ENCODE measurements around the gene BRIP1.
"Not testable (repeated sequence)": the region's sequence is repeated elsewhere in the genome, so short reads cannot be mapped to it uniquely, and the experiment has no call there.

Gene BRIP1

GRCh38 chr17:61826866-61827265 lies 36.5 kb downstream of the BRIP1 start:
- DNase-seq: not testable (repeated sequence)

GRCh38 chr17:61826198-61826597 lies 37.1 kb downstream of the BRIP1 start:
- DNase-seq: not testable (repeated sequence)

DNA sequence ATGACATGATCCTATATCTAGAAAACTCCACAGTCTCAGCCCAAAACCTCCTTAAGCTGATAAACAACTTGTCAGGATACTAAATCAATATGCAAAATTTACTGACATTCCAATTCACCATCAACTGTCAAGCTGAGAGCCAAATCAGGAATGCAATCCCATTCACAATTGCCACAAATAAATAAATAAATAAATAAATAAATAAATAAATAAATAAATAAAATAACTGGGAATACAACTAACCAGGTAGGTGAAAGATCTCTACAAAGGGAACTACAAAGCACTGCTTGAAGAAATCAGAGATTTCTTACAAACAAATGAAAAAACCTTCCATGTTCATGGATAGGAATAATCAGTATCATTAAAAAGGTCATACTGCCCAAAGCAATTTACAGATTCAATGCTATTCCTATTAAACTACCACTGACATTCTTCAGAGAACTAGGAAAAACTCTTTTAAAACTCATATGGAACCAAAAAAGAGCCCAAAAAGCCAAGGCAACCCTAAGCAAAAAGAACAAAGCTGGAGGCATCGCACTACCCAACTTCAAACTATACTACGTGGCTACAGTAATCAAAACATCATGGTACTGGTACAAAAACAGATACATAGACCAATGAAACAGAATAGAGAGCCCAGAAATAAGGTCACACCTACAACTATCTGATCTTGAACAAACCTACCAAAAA lies 37.7 kb downstream of the BRIP1 start:
- no peak for DNase-seq

DNA sequence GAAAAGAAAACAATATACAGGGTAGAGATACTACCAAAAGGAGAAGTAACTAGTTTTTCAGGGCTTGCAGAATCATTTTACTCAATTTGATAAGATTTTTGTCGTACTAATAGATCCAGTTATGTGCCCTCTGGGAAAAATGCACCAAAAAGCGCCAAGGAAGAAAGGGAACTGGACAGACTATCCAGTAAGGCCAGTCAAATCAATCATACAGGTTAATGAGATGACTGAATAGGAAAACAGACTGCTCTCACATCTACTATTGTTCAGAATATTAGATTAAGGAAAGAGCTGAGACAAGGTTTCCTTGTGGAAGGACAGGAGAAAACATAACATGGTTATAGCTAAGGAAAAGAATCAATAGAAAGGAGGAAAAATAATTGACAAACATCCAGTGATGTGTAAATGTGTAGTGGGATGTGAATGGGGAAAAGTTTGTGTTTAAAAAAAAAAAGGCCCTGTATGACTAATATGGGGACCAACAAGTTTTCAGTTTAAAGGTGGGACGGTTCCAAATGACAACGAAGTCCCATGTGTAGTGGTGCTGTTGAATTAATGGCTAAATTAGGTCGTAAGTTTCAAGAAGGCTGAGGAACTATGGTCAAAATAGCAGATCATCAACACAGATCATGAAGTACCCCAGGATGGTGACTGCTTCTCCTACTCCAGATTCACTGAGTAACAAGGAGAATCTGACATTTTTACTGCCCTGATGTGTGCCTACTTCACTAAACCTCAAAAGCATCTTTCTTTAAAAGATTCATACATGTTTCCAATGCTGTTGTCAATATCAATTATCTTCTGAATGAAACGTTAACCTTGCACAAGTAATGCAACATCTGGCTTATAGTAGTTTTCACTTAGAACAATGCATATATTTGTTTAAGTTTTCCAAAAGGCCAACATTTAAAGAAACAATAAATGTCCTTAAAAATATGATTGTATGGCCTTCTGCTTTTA lies 40.7 kb downstream of the BRIP1 start:
- DNase-seq: no peak

DNA sequence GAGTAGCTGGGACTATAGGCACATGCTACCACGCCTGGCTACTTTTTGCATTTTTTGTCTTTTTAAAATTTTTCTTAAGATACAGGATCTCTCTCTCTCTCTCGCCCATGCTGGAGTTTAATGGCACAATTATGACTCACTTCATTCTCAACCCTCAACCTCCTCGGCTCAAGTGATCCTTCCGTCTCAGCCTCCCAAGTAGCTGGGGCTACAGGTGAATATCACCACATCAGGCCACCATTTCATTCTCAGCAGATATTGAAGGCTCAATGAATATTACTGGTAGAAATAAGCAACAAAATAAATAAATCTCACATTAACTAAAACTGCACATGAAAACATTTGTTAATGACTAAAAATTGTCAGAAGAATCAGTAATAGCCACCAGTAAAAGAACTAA lies 41.7 kb downstream of the BRIP1 start:
- DNase-seq: no peak

- DNase-seq: not testable (repeated sequence)
These were observed 44.1 kb downstream of the BRIP1 start for GRCh38 chr17:61819265-61819664.

DNA sequence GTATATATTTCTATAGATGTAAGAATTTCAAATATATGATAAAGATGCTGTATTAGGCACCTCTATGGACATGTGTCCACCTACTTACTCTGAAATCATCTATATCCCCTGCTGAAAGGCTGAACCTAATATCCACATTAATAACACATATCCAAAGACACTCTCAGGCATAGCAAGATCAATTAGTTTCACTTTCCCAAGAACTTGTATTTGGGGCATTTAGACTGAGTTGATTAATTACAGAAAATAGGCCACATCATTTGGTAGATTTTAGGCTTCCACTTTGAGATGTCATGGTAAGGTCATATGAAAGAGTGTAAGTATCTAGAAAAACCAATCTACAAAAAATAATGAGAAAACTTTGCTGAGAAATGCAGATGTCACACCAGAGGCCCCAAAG lies 45.1 kb downstream of the BRIP1 start:
- DNase-seq: no peak

DNA sequence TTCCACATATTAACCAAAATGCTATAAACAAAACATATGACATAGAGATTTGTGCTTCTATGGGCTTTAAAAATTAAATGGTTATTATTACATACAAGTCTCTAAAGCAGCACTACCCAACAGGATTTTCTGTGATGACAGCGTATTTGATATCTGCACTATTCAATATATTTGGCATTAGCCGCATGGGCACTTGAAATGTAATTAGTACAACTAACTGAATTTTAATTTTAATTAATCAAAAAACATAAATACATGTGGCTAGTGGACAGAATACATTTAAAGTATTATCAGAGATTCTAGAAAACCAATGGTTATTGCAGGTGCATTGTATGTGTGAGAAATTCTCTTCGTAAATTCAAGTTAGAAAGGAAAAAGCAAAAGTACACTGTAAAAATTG lies 45.9 kb downstream of the BRIP1 start:
- no peak for DNase-seq

DNA sequence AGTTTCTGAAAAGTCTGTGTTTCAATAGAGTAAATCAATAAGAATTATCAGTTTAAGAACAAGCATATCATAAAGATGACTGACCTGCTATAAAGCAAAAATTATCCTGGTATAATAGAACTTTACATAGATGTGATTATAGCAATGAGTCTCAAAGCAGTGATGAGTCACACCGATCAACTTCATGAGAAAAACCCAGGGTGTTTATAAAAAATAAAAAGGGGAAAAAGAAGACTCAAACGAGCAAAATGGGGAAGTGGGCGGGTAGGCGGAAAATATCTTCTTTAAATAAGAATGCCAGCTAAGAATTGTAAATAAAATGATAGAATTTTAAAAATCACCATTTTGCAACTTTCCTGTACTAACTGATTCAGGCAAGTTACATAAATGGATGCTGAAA lies 46.8 kb downstream of the BRIP1 start:
- no peak for DNase-seq

- DNase-seq: no peak
These were observed 47.3 kb downstream of the BRIP1 start for GRCh38 chr17:61815863-61816503.

- no peak for DNase-seq
These were observed 48.8 kb downstream of the BRIP1 start for GRCh38 chr17:61814485-61814884.

DNA sequence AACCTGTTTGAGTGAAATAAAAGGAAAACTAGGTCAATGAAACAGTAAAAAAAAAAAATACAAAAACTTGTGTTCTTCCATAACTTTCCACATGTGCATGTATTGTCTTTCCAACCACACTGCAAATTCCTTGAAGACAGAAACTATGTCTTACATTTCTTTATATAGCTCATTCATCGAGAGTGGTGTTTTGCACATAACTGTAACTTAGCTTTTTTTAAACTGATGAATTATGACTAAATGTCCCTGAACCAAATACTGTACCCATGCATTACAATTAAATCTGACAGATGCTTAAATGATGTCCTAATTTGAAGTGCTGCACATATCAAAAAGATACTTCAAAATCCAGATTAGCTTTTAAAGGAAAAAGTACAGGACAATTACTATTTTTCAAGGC lies 50.1 kb downstream of the BRIP1 start:
- DNase-seq: no peak

DNA sequence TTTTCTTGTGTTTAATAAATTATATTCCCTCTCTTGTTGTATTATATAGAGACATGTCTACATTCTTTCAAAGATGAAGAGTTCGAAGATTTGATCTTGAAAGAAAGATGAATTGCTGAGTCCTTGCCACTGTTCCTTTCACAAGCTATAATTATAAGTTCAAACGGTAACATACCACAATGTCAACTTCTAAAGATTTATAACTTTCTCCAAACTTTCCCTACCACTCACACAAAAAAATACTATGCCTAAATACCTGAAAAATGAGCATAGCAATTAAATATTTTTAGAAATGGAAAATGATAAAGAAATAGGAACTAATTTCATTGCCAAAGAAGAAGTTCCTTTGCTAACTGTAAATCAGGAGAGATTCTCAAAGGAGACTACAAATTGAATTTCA lies 50.6 kb downstream of the BRIP1 start:
- DNase-seq: no peak

- no peak for DNase-seq
These were observed 53.4 kb downstream of the BRIP1 start for GRCh38 chr17:61809816-61810392.

GRCh38 chr17:61808442-61808841 lies 54.9 kb downstream of the BRIP1 start:
- no peak for DNase-seq

GRCh38 chr17:61806936-61807335 lies 56.4 kb downstream of the BRIP1 start:
- DNase-seq: no peak

DNA sequence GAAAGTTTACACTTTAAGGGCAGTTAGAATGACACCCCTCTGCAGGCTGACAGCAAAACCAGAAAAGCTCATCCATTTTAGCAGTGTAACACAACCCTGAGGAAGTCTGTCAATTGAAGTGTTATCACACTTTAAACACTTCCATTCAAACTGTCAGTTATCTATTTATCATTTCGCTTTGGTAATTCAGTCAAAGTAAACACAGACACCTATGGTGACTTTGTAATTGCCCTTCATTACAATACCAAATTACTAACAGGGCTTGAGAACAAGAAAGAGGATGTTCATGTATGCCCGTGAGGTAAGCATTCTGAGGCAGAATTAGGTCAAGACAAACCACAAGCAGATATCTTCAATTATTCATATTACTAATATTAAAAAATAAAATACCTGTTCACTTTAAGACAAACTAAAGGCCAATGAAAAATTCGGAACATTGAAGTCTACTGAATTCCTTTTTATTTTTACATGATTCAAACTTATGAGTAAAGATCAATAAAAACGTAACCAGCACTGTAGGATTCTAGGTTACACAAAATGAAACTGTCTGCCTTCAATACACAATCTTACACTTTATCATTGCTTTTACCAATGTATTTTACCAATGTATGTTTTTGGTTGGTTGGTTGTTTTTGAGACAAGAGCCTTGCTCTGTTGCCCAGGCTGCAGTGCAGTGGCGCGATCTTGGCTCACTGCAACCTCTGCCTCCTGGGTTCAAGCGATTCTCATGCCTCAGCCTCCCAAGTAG lies 57.1 kb downstream of the BRIP1 start:
- DNase-seq: no peak

- no peak for DNase-seq
These were observed 57.9 kb downstream of the BRIP1 start for GRCh38 chr17:61805399-61805798.

GRCh38 chr17:61803796-61804195 lies 59.5 kb downstream of the BRIP1 start:
- no peak for DNase-seq

- DNase-seq: no peak
These were observed 60.1 kb downstream of the BRIP1 start for GRCh38 chr17:61803216-61803615.

DNA sequence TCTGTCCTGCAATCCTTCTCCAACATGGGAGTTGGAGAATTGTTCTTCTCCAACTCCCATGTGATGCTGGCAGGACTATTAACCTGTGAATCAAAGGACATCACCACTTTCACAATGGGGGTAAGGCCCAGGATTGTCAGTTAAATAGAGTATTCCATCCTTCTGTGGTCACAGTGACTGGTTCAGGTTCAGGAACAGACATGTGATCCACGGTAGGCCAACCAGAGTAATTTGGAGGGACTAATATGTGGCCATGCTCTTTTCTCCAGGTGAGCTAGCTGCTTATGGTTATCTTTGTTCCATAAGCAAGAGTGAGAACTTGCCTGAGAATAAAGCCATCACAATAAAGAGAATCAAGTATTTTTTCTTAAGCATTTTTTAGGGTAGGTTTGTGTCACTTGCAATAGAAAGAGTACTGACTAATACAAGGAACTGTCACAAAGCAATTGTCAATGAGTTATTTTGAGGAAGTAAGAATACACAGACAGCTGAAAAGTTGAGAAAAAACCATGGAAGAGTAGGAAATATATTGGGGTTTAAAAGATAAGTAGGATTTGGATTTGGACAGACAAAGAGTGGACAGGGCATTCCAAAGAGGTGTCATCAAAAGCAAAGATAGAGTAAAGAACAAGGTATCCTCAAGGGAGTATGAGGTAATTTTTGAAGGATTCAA lies 63.4 kb downstream of the BRIP1 start:
- DNase-seq: no peak

DNA sequence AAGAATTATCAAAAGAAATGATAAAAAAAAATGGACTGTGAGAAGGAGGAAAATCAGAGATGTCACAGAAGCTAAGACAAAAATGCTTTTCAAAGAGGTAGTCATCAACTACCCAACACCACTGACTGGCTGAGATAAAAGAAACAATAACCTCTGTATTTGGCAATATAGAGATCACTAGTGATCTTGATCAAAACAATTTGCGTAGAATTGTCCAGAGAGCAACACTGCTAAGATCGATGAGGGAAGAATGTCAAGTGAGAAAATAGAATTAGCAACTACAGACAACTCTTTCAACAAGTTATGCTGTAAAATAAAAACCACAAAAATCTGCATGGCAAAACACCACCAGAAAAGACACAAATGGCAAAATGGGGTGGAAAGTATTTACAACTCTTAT lies 66.0 kb downstream of the BRIP1 start:
- no peak for DNase-seq

All from GOT3 (cell line).